ENCODE measurements around the gene PRB2. TPM values are rescaled to one million over a fixed set of nuclear protein-coding genes. Genes with fewer than 3 reads are reported as not detected.
"Not testable (repeated sequence)": the region's sequence is repeated elsewhere in the genome, so short reads cannot be mapped to it uniquely, and the experiment has no call there.

Gene PRB2
- total RNA-seq = not detected in 2 replicates

DNA sequence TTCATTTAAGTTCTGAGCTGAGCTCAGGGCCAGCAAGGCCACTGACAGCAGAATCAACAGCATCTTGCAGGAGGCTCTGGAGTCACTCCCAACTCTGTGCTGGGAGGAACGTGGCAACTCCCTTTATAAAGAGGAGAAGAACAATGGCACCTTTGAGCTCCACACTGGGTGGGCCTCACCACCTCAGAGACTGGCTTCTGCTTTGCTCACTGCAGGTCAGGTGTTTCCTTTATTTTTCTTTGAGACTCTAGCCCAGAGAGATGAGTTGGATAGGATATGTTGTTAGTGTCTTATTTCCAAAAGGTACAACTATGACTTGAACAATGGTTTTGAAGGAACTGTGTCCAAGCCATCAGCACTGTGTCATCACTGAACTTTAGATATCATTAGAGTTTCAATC, at the start of gene PRB2:
Gene PRB2, minus strand, starts transcription at position 101 of the 400 bp plus-strand sequence. Its CDS starts 38 bp downstream, at position 63.
- DNase-seq (ENCODE audit: low read depth in 2 of 2) = not testable (repeated sequence)

GRCh38 chr12:11437966-11438365, 42.6 kb upstream of the PRB2 start:
- DNase-seq (ENCODE audit: low read depth in 2 of 2) = no peak

DNA sequence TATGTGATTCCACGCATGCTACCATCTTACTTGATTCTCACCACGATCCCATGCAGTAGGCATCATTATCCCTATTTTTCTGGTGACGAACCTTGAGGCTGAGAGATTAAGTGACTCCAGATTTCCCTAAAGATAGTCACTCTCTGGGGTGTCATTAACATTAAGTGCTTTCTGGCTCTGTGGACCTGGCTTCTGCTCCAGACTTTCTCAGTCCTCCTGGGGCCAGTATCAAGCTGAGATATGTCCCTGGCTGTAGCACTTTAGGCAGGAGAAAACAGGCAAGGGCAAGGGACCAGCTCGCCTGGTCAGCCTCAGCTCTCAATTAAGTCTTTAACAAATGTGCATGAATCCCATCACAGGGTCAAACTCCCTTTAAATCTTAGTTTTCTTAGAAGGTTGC, 38.3 kb upstream of the PRB2 start:
- DNase-seq (ENCODE audit: low read depth in 2 of 2) = no peak

- DNase-seq (ENCODE audit: low read depth in 2 of 2) = no peak
These were observed 36.1 kb upstream of the PRB2 start for GRCh38 chr12:11431486-11431885.

DNA sequence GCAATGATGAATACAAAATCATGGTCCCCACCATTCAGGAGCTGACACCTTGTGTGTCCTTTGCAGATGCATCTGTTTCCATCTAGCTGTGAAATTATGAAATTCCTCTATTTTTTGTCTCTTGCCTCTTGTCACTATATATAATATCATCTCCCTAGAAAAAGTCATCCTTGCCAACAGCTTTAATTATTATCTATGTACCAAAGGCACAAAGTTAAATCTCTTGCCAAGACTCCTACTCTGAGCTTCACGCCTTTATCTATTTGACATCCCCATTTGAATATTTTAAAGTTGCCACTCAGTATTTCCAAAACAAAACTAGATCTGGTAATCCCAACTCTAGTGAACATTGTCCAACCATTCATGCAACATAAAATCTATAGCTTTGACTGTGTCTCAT, 32.0 kb upstream of the PRB2 start:
- DNase-seq (ENCODE audit: low read depth in 2 of 2) = no peak

DNA sequence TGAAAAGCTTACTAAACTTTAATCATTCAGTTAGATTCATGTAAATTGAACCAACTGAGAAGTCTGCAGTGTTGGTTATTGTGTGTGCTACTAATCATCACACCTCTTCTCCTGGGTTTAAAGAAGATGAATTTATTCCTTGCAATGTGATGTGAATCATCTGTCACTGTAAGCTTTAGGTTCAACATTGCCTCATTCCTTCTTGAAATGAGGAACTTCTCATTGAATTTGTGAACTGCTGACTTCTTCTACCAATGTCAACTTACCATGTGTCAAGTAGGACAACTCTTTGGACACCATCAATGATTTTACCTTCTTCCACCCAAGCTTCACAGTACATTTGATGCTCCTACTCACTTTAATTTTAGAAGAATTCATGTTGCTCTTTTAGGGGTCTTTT, 17.4 kb upstream of the PRB2 start:
- DNase-seq (ENCODE audit: low read depth in 2 of 2) = no peak

GRCh38 chr12:11408096-11408495, 12.7 kb upstream of the PRB2 start:
- DNase-seq (ENCODE audit: low read depth in 2 of 2) = no peak

DNA sequence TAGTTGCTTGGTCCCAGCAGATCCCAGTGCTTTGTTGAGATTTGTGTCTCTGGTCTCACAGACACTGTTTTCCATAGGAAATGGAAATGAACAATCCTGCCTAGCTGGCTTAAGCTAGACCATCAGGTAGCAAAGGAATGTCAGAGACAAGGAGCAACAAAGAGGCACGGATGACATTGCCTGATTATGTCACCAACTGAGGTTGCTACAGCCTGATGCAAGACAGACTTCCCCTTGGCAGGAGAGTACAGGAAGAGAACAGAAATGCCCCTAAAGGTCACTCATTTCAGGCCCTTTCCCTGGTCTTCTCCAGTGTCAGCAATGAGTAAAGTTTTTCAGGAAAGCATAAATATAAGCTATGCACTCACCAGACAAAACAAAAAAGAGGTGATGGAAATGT, 2.0 kb upstream of the PRB2 start:
- peak in 1 of 2 donors; percentile 40 for DNase-seq (ENCODE audit: low read depth in 2 of 2)

- not testable (repeated sequence) for DNase-seq (ENCODE audit: low read depth in 2 of 2)
These were observed 3.9 kb downstream of the PRB2 start for GRCh38 chr12:11391456-11391855.

- not testable (repeated sequence) for DNase-seq (ENCODE audit: low read depth in 2 of 2)
These were observed 17.9 kb downstream of the PRB2 start for GRCh38 chr12:11377420-11377819.

GRCh38 chr12:11361151-11361550, 34.2 kb downstream of the PRB2 start:
- DNase-seq (ENCODE audit: low read depth in 2 of 2) = no peak

- DNase-seq (ENCODE audit: low read depth in 2 of 2) = not testable (repeated sequence)
These were observed 35.0 kb downstream of the PRB2 start for GRCh38 chr12:11360205-11360883.

DNA sequence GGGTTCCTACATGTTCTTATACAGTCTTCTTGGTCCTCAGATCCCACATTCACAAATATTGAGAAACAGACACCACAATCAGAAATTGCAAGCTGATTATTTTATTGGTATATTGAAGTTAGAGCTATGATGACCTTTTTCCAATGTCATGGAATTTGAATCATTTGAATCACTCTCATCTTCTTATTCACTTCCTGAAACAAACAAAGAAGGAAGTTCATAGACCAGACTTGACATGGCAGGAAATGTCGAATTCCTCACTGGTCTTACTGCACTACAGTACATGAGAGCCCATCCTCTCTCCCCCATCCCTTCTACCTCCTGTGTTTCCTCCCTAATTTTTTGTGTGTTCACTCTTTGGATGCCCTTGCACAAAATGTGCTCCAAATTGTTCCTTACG, 43.6 kb downstream of the PRB2 start:
- DNase-seq (ENCODE audit: low read depth in 2 of 2) = peak in 1 of 2 donors; percentile 45

DNA sequence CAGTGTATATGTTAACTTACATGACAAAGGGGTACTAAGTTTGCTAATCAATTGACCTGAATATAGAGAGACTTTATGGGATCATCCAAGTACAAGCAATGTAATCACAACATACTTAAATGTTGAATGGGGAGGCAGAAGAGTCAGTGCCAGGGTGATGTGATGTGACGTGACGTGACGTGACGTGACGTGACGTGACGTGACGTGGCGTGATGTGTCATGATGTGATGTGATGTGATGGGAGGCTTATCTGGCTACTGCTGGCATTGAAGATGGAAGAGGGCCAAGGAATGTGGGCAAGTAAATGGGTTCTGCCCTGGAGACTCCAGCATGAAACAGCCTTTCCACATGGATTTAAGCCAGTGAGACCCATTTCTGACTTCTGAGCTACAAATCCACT, 46.9 kb downstream of the PRB2 start:
- DNase-seq (ENCODE audit: low read depth in 2 of 2) = no peak

GRCh38 chr12:11347810-11348209, 47.6 kb downstream of the PRB2 start:
- no peak for DNase-seq (ENCODE audit: low read depth in 2 of 2)

- no peak for DNase-seq (ENCODE audit: low read depth in 2 of 2)
These were observed 50.9 kb downstream of the PRB2 start for GRCh38 chr12:11344500-11344899.

Other genes with a start within 250 kb of the PRB2 start
- gene SMIM10L1, start 224.4 kb downstream of the PRB2 start, total RNA-seq = 3.2 and 4.2 TPM in 2 replicates
- gene TAS2R42, start 208.6 kb downstream of the PRB2 start, total RNA-seq = not detected in 2 replicates
- not detected in 2 replicates for gene PRB3, start 125.9 kb downstream of the PRB2 start, total RNA-seq
- gene PRB4, start 85.1 kb downstream of the PRB2 start, total RNA-seq = not detected in 2 replicates

All from dermis microvascular lymphatic vessel endothelial cell (primary cell).